Measurements from ENCODE around the gene AKIP1.
"Not testable (repeated sequence)": the region's sequence is repeated elsewhere in the genome, so short reads cannot be mapped to it uniquely, and the experiment has no call there.

AKIP1 gene

GRCh38 chr11:8917157-8917825, 6.3 kb downstream of the AKIP1 start:
- DNase-seq (ENCODE audit: low read depth in 2 of 2) = peak; percentile 88

GRCh38 chr11:8922691-8923090, 11.7 kb downstream of the AKIP1 start:
- DNase-seq (ENCODE audit: low read depth in 2 of 2) = no peak

GRCh38 chr11:8925711-8926110, 14.7 kb downstream of the AKIP1 start:
- no peak for DNase-seq (ENCODE audit: low read depth in 2 of 2)

GRCh38 chr11:8926236-8926635, 15.2 kb downstream of the AKIP1 start:
- DNase-seq (ENCODE audit: low read depth in 2 of 2) = no peak

GRCh38 chr11:8927233-8927632, 16.2 kb downstream of the AKIP1 start:
- no peak for DNase-seq (ENCODE audit: low read depth in 2 of 2)

GRCh38 chr11:8928205-8928604, 17.2 kb downstream of the AKIP1 start:
- DNase-seq (ENCODE audit: low read depth in 2 of 2) = no peak

- no peak for DNase-seq (ENCODE audit: low read depth in 2 of 2)
Observed at GRCh38 chr11:8928981-8929615, 18.1 kb downstream of the AKIP1 start.

- no peak for DNase-seq (ENCODE audit: low read depth in 2 of 2)
Observed at GRCh38 chr11:8930456-8931175, 19.6 kb downstream of the AKIP1 start.

- DNase-seq (ENCODE audit: low read depth in 2 of 2) = no peak
Observed at GRCh38 chr11:8932564-8933180, 21.7 kb downstream of the AKIP1 start, which contains the start of gene C11orf16. Gene C11orf16 (minus strand): TSS chr11:8932947. CDS start chr11:8932308, 639 bp downstream.

- DNase-seq (ENCODE audit: low read depth in 2 of 2) = no peak
Observed at GRCh38 chr11:8933931-8934330, 22.9 kb downstream of the AKIP1 start.

GRCh38 chr11:8934742-8935488, 23.9 kb downstream of the AKIP1 start:
- peak; percentile 71 to 74 for DNase-seq (ENCODE audit: low read depth in 2 of 2)

GRCh38 chr11:8935789-8936188, 24.8 kb downstream of the AKIP1 start:
- not testable (repeated sequence) for DNase-seq (ENCODE audit: low read depth in 2 of 2)

GRCh38 chr11:8937159-8937558, 26.2 kb downstream of the AKIP1 start:
- DNase-seq (ENCODE audit: low read depth in 2 of 2) = no peak

- no peak for DNase-seq (ENCODE audit: low read depth in 2 of 2)
Observed at GRCh38 chr11:8937659-8938058, 26.7 kb downstream of the AKIP1 start.

GRCh38 chr11:8941341-8942103, 30.5 kb downstream of the AKIP1 start:
- no peak for DNase-seq (ENCODE audit: low read depth in 2 of 2)

- no peak for DNase-seq (ENCODE audit: low read depth in 2 of 2)
Observed at GRCh38 chr11:8942518-8943066, 31.6 kb downstream of the AKIP1 start, which contains the start of gene ASCL3. Gene ASCL3 (minus strand): TSS chr11:8943016. CDS start chr11:8938161, 4,855 bp downstream.

- DNase-seq (ENCODE audit: low read depth in 2 of 2) = no peak
Observed at GRCh38 chr11:8947230-8947943, 36.4 kb downstream of the AKIP1 start.

- DNase-seq (ENCODE audit: low read depth in 2 of 2) = no peak
Observed at GRCh38 chr11:8948886-8949285, 37.9 kb downstream of the AKIP1 start.

- DNase-seq (ENCODE audit: low read depth in 2 of 2) = no peak
Observed at GRCh38 chr11:8956860-8957259, 45.9 kb downstream of the AKIP1 start.
